GM12874 (cell line): Measurements from ENCODE around the gene P2RX3.

Experiments
- CTCF ChIP-seq: IDR thresholded peaks from 2 replicates; pipeline ENCODE4 v1.5.1; 2011; ENCODE audit warnings: low read depth, mild to moderate bottlenecking, control low read depth, low read length, moderate library complexity; ENCODE audit not compliant: insufficient read depth

Gene P2RX3

GRCh38 chr11:57301711-57302423, 36.3 kb upstream of the P2RX3 start:
- no peak for TF ChIP-seq CTCF

GRCh38 chr11:57302489-57302888, 35.7 kb upstream of the P2RX3 start:
- TF ChIP-seq CTCF, result no peak

- no peak for TF ChIP-seq CTCF
Observed at GRCh38 chr11:57303280-57303989, 34.7 kb upstream of the P2RX3 start.

- no peak for TF ChIP-seq CTCF
Observed at GRCh38 chr11:57303990-57304579, 34.1 kb upstream of the P2RX3 start.

GRCh38 chr11:57305523-57305922, 32.6 kb upstream of the P2RX3 start:
- TF ChIP-seq CTCF, result no peak

- no peak for TF ChIP-seq CTCF
Observed at GRCh38 chr11:57306161-57306876, 31.8 kb upstream of the P2RX3 start.
